Glutamatergic neuron (in vitro differentiated cells): ENCODE data around the gene RAF1. TPM values are rescaled to one million over a fixed set of nuclear protein-coding genes. Genes with fewer than 3 reads are reported as not detected.

Source experiments
- DNase-seq: peaks from one replicate; pipeline ENCODE4 v3.0.0; 2022
- H3K27ac Mint-ChIP-seq: one replicate; pipeline ENCODE4 v1.8.0; 2020; ENCODE audit warnings: mild to moderate bottlenecking, mixed read lengths, inconsistent platforms; ENCODE audit not compliant: unreplicated experiment
- H3K27me3 Mint-ChIP-seq: one replicate; pipeline ENCODE4 v1.8.0; 2020; ENCODE audit warnings: mild to moderate bottlenecking, moderate library complexity, mixed read lengths, inconsistent platforms; ENCODE audit not compliant: unreplicated experiment
- H3K36me3 Mint-ChIP-seq: one replicate; pipeline ENCODE4 v1.8.0; 2020; ENCODE audit warnings: mild to moderate bottlenecking, mixed read lengths, inconsistent platforms; ENCODE audit not compliant: unreplicated experiment
- H3K4me1 Mint-ChIP-seq: one replicate; pipeline ENCODE4 v1.8.0; 2020; ENCODE audit warnings: mild to moderate bottlenecking, low read depth, mixed read lengths, inconsistent platforms; ENCODE audit not compliant: unreplicated experiment
- H3K4me3 Mint-ChIP-seq: one replicate; pipeline ENCODE4 v1.8.0; 2020; ENCODE audit warnings: mild to moderate bottlenecking, mixed read lengths, inconsistent platforms; ENCODE audit not compliant: unreplicated experiment
- H3K9me3 Mint-ChIP-seq: one replicate; pipeline ENCODE4 v1.8.0; 2020; ENCODE audit warnings: mild to moderate bottlenecking, moderate library complexity, mixed read lengths, inconsistent platforms; ENCODE audit not compliant: unreplicated experiment
- CTCF ChIP-seq: fragments of 200-600 bp; sonication (generic); IDR thresholded peaks from one replicate; pipeline ENCODE4 v1.5.0; 2021; ENCODE audit not compliant: partially characterized antibody, unreplicated experiment
- total RNA-seq: library from RNA; stranded (reverse); fragmentation: NEBNext Ultra II Directional; extraction: Animal tissue kit (Norgen Biotek cat#: 25700); gene quantifications from one replicate; pipeline ENCODE4 v1.2.1, GENCODE V29; 2021; ENCODE audit not compliant: unreplicated experiment

The RAF1 gene
- total RNA-seq, 1 donor from 2014 or later = 185 TPM

- H3K4me3 Mint-ChIP-seq = peak overlapping the region; percentile 43
- peaks cover 3% of the 10 kb centered on the region for H3K27me3 Mint-ChIP-seq
- H3K27ac Mint-ChIP-seq = peak overlapping the region; percentile 92
- peaks cover 3% of the 10 kb centered on the region for H3K9me3 Mint-ChIP-seq
- peaks cover 10% of the 10 kb centered on the region for H3K4me1 Mint-ChIP-seq
- no peak for TF ChIP-seq CTCF
- DNase-seq = peak; percentile 23
- no peaks in the 10 kb centered on the region for H3K36me3 Mint-ChIP-seq
Measured at GRCh38 chr3:12687948-12688347, 24.0 kb upstream of the RAF1 start.

GRCh38 chr3:12686096-12686495 is 22.2 kb upstream of the RAF1 start:
- Mint-ChIP-seq H3K4me3 (no peak overlapping the region), H3K27me3 (peaks cover 3% of the 10 kb centered on the region), H3K9me3 (peaks cover 7% of the 10 kb centered on the region), H3K27ac (no peak overlapping the region), H3K36me3 (no peaks in the 10 kb centered on the region), H3K4me1 (peaks cover 14% of the 10 kb centered on the region)
- no peak for DNase-seq
- no peak for TF ChIP-seq CTCF

- Mint-ChIP-seq H3K27ac (peak overlapping the region; percentile 28), H3K9me3 (peaks cover 6% of the 10 kb centered on the region), H3K4me1 (peaks cover 6% of the 10 kb centered on the region), H3K4me3 (no peak overlapping the region), H3K27me3 (no peaks in the 10 kb centered on the region), H3K36me3 (no peaks in the 10 kb centered on the region)
- TF ChIP-seq CTCF = no peak
- DNase-seq = no peak
Measured at GRCh38 chr3:12681943-12682390, 18.1 kb upstream of the RAF1 start.

- Mint-ChIP-seq H3K4me3 (no peak overlapping the region), H3K27me3 (no peaks in the 10 kb centered on the region), H3K36me3 (no peaks in the 10 kb centered on the region), H3K27ac (peak overlapping the region; percentile 15), H3K9me3 (peaks cover 6% of the 10 kb centered on the region), H3K4me1 (peaks cover 6% of the 10 kb centered on the region)
- DNase-seq = no peak
- TF ChIP-seq CTCF = no peak
Measured at GRCh38 chr3:12681089-12681942, 17.4 kb upstream of the RAF1 start.

- Mint-ChIP-seq H3K36me3 (peaks cover 12% of the 10 kb centered on the region), H3K4me1 (peaks cover 6% of the 10 kb centered on the region), H3K4me3 (no peak overlapping the region), H3K27ac (no peak overlapping the region), H3K9me3 (peaks cover 12% of the 10 kb centered on the region), H3K27me3 (peaks cover 3% of the 10 kb centered on the region)
- DNase-seq = no peak
- no peak for TF ChIP-seq CTCF
Measured at GRCh38 chr3:12679468-12679867, 15.6 kb upstream of the RAF1 start.
